SK-N-SH (cell line): ENCODE data around the gene TRAPPC13. TPM values are rescaled to one million over a fixed set of nuclear protein-coding genes. Genes with fewer than 3 reads are reported as not detected.

Experiments used
- CTCF ChIA-PET: fragments of 300-600, 350-600 bp; formaldehyde crosslinking; extraction: SDS; loops from one replicate; lab custom pipeline; 2021; lab: Yijun Ruan, JAX
- POLR2A ChIA-PET: fragments of 350-600 bp; sonication (Branson Sonifier 250); formaldehyde crosslinking; extraction: SDS; loops from one replicate; lab custom pipeline; 2020; ENCODE audit warnings: antibody characterized with exemption, inconsistent platforms; lab: Yijun Ruan, JAX
- DNase-seq: peaks from one replicate; pipeline ENCODE4 v3.0.0; 2012
- H2AFZ ChIP-seq: fragments of 200-600 bp; sonication (generic); 2 replicates; pipeline ENCODE4 v1.8.1; 2016; ENCODE audit warnings: antibody characterized with exemption, mild to moderate bottlenecking, low read depth
- H3F3A ChIP-seq: fragments of 200-600 bp; sonication (generic); replicated peaks from 2 replicates; pipeline ENCODE3; 2016; ENCODE audit warnings: antibody characterized with exemption, mild to moderate bottlenecking; ENCODE audit not compliant: insufficient read depth
- H3K27ac ChIP-seq, 2 experiments: fragments of 200-500 bp in 1 of 2; fragments of 200-600 bp in 1 of 2; sonication (Bioruptor generic) in 1 of 2; sonication (generic), shearing (Covaris generic) in 1 of 2; 2 replicates each; pipeline versions ENCODE4 v1.5.1 to v1.6.1; 2014 to 2016; ENCODE audit warnings: low read depth in 2 of 2, inconsistent platforms in 1 of 2, low read length in 1 of 2, mild to moderate bottlenecking in 1 of 2, mixed read lengths in 1 of 2
- H3K27me3 ChIP-seq: fragments of 200-600 bp; sonication (generic), shearing (Covaris generic); 2 replicates; pipeline ENCODE4 v1.6.1; 2016; ENCODE audit warnings: mixed run types; ENCODE audit not compliant: insufficient read depth
- H3K36me3 ChIP-seq, 2 experiments: fragments of 200-500 bp in 1 of 2; fragments of 200-600 bp in 1 of 2; sonication (Bioruptor generic) in 1 of 2; sonication (generic) in 1 of 2; replicated peaks in 1 of 2; 2 replicates each; pipeline versions ENCODE3 to v1.5.1; 2014 to 2016; ENCODE audit warnings: low read length in 1 of 2, mild to moderate bottlenecking in 1 of 2; ENCODE audit not compliant: insufficient read depth in 2 of 2, control insufficient read depth in 1 of 2
- H3K4me1 ChIP-seq, 2 experiments: fragments of 200-500 bp in 1 of 2; fragments of 200-600 bp in 1 of 2; sonication (Bioruptor generic) in 1 of 2; sonication (generic), shearing (Covaris generic) in 1 of 2; 2 replicates each; pipeline versions ENCODE4 v1.5.1 to v1.6.1; 2014 to 2016; ENCODE audit warnings: low read depth in 1 of 2, low read length in 1 of 2, mixed run types in 1 of 2; ENCODE audit not compliant: insufficient read depth in 2 of 2, control insufficient read depth in 1 of 2
- H3K4me2 ChIP-seq: fragments of 200-600 bp; sonication (generic), shearing (Covaris generic); 2 replicates; pipeline ENCODE4 v1.6.1; 2017; ENCODE audit warnings: mixed run types
- H3K4me3 ChIP-seq, 2 experiments: fragments of 200-500 bp in 1 of 2; fragments of 200-600 bp in 1 of 2; sonication (Bioruptor generic) in 1 of 2; sonication (generic), shearing (Covaris generic) in 1 of 2; 2 replicates each; pipeline versions ENCODE4 v1.5.1 to v1.8.1; 2014 to 2016; ENCODE audit warnings: low read depth in 2 of 2, inconsistent platforms in 1 of 2, low read length in 1 of 2, mild to moderate bottlenecking in 1 of 2, mixed read lengths in 1 of 2, moderate library complexity in 1 of 2
- H3K79me2 ChIP-seq: fragments of 200-600 bp; sonication (generic); 2 replicates; pipeline ENCODE4 v1.8.1; 2017; ENCODE audit warnings: mild to moderate bottlenecking; ENCODE audit not compliant: insufficient read depth
- H3K9ac ChIP-seq: fragments of 200-600 bp; sonication (generic); 2 replicates; pipeline ENCODE4 v1.6.1; 2017; ENCODE audit warnings: mixed run types
- H3K9me2 ChIP-seq: fragments of 200-600 bp; sonication (generic); 2 replicates; pipeline ENCODE4 v1.6.1; 2017; ENCODE audit warnings: mixed run types
- H3K9me3 ChIP-seq: fragments of 200-600 bp; sonication (generic); 2 replicates; pipeline ENCODE4 v1.6.1; 2017; ENCODE audit warnings: mixed run types, mild to moderate bottlenecking, moderate library complexity
- H4K20me1 ChIP-seq: fragments of 200-600 bp; sonication (generic); 2 replicates; pipeline ENCODE4 v1.6.1; 2017; ENCODE audit warnings: mild to moderate bottlenecking, mixed run types; ENCODE audit not compliant: insufficient read depth
- CHD2 ChIP-seq: fragments of 150-350 bp; IDR thresholded peaks from 2 replicates; pipeline ENCODE4 v1.6.1; 2018; ENCODE audit warnings: low read length; ENCODE audit not compliant: partially characterized antibody
- ELF1 ChIP-seq: IDR thresholded peaks from 2 replicates; pipeline ENCODE4 v1.4.0; 2012
- EZH2phosphoT487 ChIP-seq: fragments of 200-600 bp; sonication (generic); IDR thresholded peaks from 2 replicates; pipeline ENCODE4 v1.6.1; 2017; ENCODE audit warnings: low read depth, mixed run types, mild to moderate bottlenecking, antibody characterized with exemption, moderate library complexity, borderline replicate concordance
- GABPA ChIP-seq: IDR thresholded peaks from 2 replicates; pipeline ENCODE4 v1.4.0; 2012; ENCODE audit warnings: low read depth, mild to moderate bottlenecking
- MEF2A ChIP-seq: IDR thresholded peaks from 2 replicates; pipeline ENCODE4 v1.4.0; 2012; ENCODE audit warnings: low read depth, borderline replicate concordance
- NFIC ChIP-seq: IDR thresholded peaks from 2 replicates; pipeline ENCODE4 v1.4.0; 2012; ENCODE audit warnings: borderline replicate concordance
- RAD21 ChIP-seq: IDR thresholded peaks from 2 replicates; pipeline ENCODE4 v1.6.1; 2012; ENCODE audit warnings: mild to moderate bottlenecking, low read length
- RCOR1 ChIP-seq: fragments of 150-350 bp; IDR thresholded peaks from 2 replicates; pipeline ENCODE4 v1.6.1; 2017; ENCODE audit warnings: antibody characterized with exemption, low read length
- RXRA ChIP-seq: IDR thresholded peaks from 2 replicates; pipeline ENCODE4 v1.4.0; 2012; ENCODE audit warnings: low read depth, mild to moderate bottlenecking, borderline replicate concordance
- SIN3A ChIP-seq: IDR thresholded peaks from 2 replicates; pipeline ENCODE4 v1.6.1; 2012; ENCODE audit warnings: low read depth, mild to moderate bottlenecking, low read length, moderate library complexity, borderline replicate concordance
- SMC3 ChIP-seq: IDR thresholded peaks from 2 replicates; pipeline ENCODE4 v1.6.1; 2012; ENCODE audit warnings: low read depth, low read length, improper control_type of control experiment
- TAF1 ChIP-seq: IDR thresholded peaks from 2 replicates; pipeline ENCODE4 v1.6.1; 2012; ENCODE audit warnings: low read depth, mild to moderate bottlenecking, low read length, moderate library complexity, borderline replicate concordance
- TCF12 ChIP-seq: IDR thresholded peaks from 2 replicates; pipeline ENCODE4 v1.4.0; 2012
- TEAD4 ChIP-seq: IDR thresholded peaks from 2 replicates; pipeline ENCODE4 v1.4.0; 2012; ENCODE audit warnings: mild to moderate bottlenecking, borderline replicate concordance; ENCODE audit not compliant: insufficient read depth
- WGBS: methylation state at CpG from one replicate; pipeline ENCODE4 v1.1.6; 2017; ENCODE audit warnings: low lambda C conversion rate; 5-methylcytosine and 5-hydroxymethylcytosine counted together
- polyA plus RNA-seq, 3 experiments: library from polyadenylated mRNA; depleted of rRNA; stranded (reverse); fragments of >200 nt; gene quantifications; 2 replicates each; pipeline ENCODE4 v1.2.3, GENCODE V29; 2012
- TF ChIP-seq, protein P1 (sequence below): IDR thresholded peaks from 2 replicates; pipeline ENCODE4 v1.6.1; 2012; ENCODE audit warnings: mild to moderate bottlenecking, low read depth, low read length, moderate library complexity
- TF ChIP-seq, protein P2 (sequence below): IDR thresholded peaks from 2 replicates; pipeline ENCODE4; 2012
- TF ChIP-seq, protein P3 (sequence below): fragments of 150-350 bp; IDR thresholded peaks from 2 replicates; pipeline ENCODE4 v1.6.1; 2017; ENCODE audit warnings: antibody characterized with exemption, low read length, low read depth, borderline replicate concordance
- TF ChIP-seq, protein P4 (sequence below): IDR thresholded peaks from 2 replicates; pipeline ENCODE4 v1.4.0; 2012; ENCODE audit warnings: low read depth, borderline replicate concordance
- TF ChIP-seq, protein P5 (sequence below): fragments of 150-350 bp; IDR thresholded peaks from 2 replicates; pipeline ENCODE4 v1.6.1; 2016; ENCODE audit warnings: mild to moderate bottlenecking, low read depth, low read length
- TF ChIP-seq, protein P6 (sequence below): IDR thresholded peaks from 2 replicates; pipeline ENCODE4 v1.4.0; 2012; ENCODE audit warnings: low read depth

TRAPPC13 gene
- polyA plus RNA-seq, 1 of the 3 experiments (the other 2 are of a cell fraction): 10.7 TPM

DNA sequence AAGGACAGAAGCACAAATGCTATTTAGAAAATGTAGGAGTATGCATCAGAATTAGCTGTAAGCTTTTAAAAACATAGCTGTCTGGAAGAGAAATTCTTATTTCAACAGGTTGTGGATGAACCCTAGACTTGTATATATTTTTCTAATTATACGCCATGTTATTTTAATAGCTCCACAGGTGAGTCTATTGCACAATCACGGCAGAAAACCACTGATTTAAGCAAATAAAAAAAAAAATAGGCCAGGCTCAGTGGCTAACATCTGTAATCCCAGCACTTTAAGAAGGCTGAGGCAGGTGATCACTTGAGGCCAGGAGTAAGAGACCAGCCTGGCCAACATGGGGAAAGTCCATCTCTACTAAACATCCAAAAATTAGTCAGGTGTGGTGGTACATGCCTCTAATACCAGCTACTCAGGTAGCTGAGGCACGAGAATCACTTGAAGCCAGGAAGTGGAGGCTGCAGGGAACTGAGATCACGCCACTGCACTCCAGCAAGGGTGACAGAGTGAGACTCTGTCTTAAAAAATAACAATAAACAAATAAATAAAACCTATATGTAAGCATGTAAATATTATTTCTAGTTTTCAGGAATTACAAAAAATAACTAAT lies 12.4 kb upstream of the TRAPPC13 start:
- Histone ChIP-seq H3K9me2 (no peaks in the 10 kb centered on the region), H3K79me2 (peaks cover 28% of the 10 kb centered on the region), H2AFZ (no peak overlapping the region), H3K4me3 (no peak overlapping the region), H3K36me3 (peaks cover 67 to 73% of the 10 kb centered on the region in 2 experiments), H3K4me1 (no peaks in the 10 kb centered on the region), H3K9ac (no peak overlapping the region), H3K9me3 (no peaks in the 10 kb centered on the region), H3K27ac (no peak overlapping the region), H3K4me2 (no peak overlapping the region), H3F3A (peaks cover 12% of the 10 kb centered on the region), H3K27me3 (no peaks in the 10 kb centered on the region), H4K20me1 (no peaks in the 10 kb centered on the region)
- WGBS: 92% methylated on average over 4 of the region's 4 CpGs
- no peak for DNase-seq
- ChIA-PET CTCF (interaction anchor here (1.5 to 1.6 kb wide), 2 partner anchors 8 to 11 kb away, joined by 3 to 5 read pairs; no protein-coding TSS in a partner anchor), POLR2A (no interaction called here)
- no peak for TF ChIP-seq GABPA
- TF ChIP-seq MEF2A: no peak
- no peak for TF ChIP-seq TAF1
- TF ChIP-seq ELF1: no peak
- TF ChIP-seq RXRA: no peak
- TF ChIP-seq SIN3A: no peak

DNA sequence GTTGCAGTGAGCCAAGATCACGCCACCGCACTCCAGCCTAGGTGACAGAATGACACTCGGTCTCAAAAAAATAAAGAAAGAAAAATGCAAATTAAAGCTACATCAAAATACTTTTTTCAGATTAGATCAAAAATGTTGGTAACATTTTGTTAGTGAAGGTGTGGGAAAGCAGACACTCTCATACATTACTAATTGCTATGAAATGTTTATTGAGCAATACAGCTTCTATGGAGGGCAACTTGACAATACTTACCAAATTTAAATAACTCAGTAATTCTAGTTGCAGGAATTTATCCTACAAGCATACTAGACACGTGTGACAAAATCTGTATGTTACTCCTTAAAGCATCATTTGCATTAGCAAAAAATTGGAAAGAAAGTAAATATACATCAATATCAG lies 4.8 kb upstream of the TRAPPC13 start:
- H3K9me3 ChIP-seq: no peaks in the 10 kb centered on the region
- no peaks in the 10 kb centered on the region for H3K27me3 ChIP-seq
- TF ChIP-seq, protein P1, sequence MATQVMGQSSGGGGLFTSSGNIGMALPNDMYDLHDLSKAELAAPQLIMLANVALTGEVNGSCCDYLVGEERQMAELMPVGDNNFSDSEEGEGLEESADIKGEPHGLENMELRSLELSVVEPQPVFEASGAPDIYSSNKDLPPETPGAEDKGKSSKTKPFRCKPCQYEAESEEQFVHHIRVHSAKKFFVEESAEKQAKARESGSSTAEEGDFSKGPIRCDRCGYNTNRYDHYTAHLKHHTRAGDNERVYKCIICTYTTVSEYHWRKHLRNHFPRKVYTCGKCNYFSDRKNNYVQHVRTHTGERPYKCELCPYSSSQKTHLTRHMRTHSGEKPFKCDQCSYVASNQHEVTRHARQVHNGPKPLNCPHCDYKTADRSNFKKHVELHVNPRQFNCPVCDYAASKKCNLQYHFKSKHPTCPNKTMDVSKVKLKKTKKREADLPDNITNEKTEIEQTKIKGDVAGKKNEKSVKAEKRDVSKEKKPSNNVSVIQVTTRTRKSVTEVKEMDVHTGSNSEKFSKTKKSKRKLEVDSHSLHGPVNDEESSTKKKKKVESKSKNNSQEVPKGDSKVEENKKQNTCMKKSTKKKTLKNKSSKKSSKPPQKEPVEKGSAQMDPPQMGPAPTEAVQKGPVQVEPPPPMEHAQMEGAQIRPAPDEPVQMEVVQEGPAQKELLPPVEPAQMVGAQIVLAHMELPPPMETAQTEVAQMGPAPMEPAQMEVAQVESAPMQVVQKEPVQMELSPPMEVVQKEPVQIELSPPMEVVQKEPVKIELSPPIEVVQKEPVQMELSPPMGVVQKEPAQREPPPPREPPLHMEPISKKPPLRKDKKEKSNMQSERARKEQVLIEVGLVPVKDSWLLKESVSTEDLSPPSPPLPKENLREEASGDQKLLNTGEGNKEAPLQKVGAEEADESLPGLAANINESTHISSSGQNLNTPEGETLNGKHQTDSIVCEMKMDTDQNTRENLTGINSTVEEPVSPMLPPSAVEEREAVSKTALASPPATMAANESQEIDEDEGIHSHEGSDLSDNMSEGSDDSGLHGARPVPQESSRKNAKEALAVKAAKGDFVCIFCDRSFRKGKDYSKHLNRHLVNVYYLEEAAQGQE: no peak
- no peak for TF ChIP-seq TEAD4
- TF ChIP-seq, protein P2, sequence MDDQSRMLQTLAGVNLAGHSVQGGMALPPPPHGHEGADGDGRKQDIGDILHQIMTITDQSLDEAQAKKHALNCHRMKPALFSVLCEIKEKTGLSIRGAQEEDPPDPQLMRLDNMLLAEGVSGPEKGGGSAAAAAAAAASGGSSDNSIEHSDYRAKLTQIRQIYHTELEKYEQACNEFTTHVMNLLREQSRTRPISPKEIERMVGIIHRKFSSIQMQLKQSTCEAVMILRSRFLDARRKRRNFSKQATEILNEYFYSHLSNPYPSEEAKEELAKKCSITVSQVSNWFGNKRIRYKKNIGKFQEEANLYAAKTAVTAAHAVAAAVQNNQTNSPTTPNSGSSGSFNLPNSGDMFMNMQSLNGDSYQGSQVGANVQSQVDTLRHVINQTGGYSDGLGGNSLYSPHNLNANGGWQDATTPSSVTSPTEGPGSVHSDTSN: no peak
- no peak for TF ChIP-seq SMC3
- TF ChIP-seq, protein P3, sequence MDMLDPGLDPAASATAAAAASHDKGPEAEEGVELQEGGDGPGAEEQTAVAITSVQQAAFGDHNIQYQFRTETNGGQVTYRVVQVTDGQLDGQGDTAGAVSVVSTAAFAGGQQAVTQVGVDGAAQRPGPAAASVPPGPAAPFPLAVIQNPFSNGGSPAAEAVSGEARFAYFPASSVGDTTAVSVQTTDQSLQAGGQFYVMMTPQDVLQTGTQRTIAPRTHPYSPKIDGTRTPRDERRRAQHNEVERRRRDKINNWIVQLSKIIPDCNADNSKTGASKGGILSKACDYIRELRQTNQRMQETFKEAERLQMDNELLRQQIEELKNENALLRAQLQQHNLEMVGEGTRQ: no peak
- no peak for TF ChIP-seq EZH2phosphoT487
- no peak for TF ChIP-seq RAD21
- no peak for TF ChIP-seq RCOR1
- no peak for TF ChIP-seq MEF2A
- TF ChIP-seq, protein P4, sequence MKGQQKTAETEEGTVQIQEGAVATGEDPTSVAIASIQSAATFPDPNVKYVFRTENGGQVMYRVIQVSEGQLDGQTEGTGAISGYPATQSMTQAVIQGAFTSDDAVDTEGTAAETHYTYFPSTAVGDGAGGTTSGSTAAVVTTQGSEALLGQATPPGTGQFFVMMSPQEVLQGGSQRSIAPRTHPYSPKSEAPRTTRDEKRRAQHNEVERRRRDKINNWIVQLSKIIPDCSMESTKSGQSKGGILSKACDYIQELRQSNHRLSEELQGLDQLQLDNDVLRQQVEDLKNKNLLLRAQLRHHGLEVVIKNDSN: no peak
- TF ChIP-seq TCF12: no peak
- TF ChIP-seq NFIC: no peak
- TF ChIP-seq, protein P5, sequence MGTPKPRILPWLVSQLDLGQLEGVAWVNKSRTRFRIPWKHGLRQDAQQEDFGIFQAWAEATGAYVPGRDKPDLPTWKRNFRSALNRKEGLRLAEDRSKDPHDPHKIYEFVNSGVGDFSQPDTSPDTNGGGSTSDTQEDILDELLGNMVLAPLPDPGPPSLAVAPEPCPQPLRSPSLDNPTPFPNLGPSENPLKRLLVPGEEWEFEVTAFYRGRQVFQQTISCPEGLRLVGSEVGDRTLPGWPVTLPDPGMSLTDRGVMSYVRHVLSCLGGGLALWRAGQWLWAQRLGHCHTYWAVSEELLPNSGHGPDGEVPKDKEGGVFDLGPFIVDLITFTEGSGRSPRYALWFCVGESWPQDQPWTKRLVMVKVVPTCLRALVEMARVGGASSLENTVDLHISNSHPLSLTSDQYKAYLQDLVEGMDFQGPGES: no peak
- no peak for TF ChIP-seq CHD2
- TF ChIP-seq, protein P6, sequence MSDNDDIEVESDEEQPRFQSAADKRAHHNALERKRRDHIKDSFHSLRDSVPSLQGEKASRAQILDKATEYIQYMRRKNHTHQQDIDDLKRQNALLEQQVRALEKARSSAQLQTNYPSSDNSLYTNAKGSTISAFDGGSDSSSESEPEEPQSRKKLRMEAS: no peak
- POLR2A ChIA-PET: no interaction called here
- no peak overlapping the region for H2AFZ ChIP-seq
- DNase-seq: no peak
- peaks cover 92% of the 10 kb centered on the region for H3K79me2 ChIP-seq
- H3K4me2 ChIP-seq: no peak overlapping the region
- no peak overlapping the region for H3K4me3 ChIP-seq
- WGBS: 96% methylated on average over 4 of the region's 4 CpGs
- CTCF ChIA-PET: interaction anchor here (1.8 kb wide), 1 partner anchor 8 kb away, joined by 5 read pairs; no protein-coding TSS in a partner anchor
- H3K9ac ChIP-seq: no peak overlapping the region
- H4K20me1 ChIP-seq: no peaks in the 10 kb centered on the region; the same call in 1 of the 2 replicates
- H3F3A ChIP-seq: peaks cover 4% of the 10 kb centered on the region
- H3K27ac ChIP-seq: no peak overlapping the region
- H3K4me1 ChIP-seq: peaks cover 0 to 10% of the 10 kb centered on the region in 2 experiments; a peak in 2 of 4 replicates
- peaks cover 18 to 20% of the 10 kb centered on the region in 2 experiments for H3K36me3 ChIP-seq
- H3K9me2 ChIP-seq: no peaks in the 10 kb centered on the region
